ENCODE results near the gene STRBP.

STRBP gene

GRCh38 chr9:123174079-123174478, 94.3 kb downstream of the STRBP start:
- no peaks in the 10 kb centered on the region for H3K36me3 ChIP-seq
- no peaks in the 10 kb centered on the region for H3K9me3 ChIP-seq
- no peaks in the 10 kb centered on the region for H3K27me3 ChIP-seq
- H3K4me3 ChIP-seq, result no peak overlapping the region
- H3K4me1 ChIP-seq, result no peaks in the 10 kb centered on the region
- intact Hi-C loops (cut with DNase I; ENCODE audit: low total_unique reads), result no loop called here
- TF ChIP-seq CTCF (IDR thresholded peaks at IDR 0.05), result no peak
- DNase-seq, result no peak
- no peak overlapping the region for H3K27ac ChIP-seq

GRCh38 chr9:123169926-123170325, 98.5 kb downstream of the STRBP start:
- Histone ChIP-seq H3K27me3 (no peaks in the 10 kb centered on the region), H3K9me3 (no peaks in the 10 kb centered on the region), H3K36me3 (no peaks in the 10 kb centered on the region), H3K27ac (no peak overlapping the region), H3K4me3 (no peak overlapping the region), H3K4me1 (no peaks in the 10 kb centered on the region)
- no peak for DNase-seq
- intact Hi-C loops (cut with DNase I; ENCODE audit: low total_unique reads), result no loop called here
- TF ChIP-seq CTCF (IDR thresholded peaks at IDR 0.05), result no peak

- no peaks in the 10 kb centered on the region for H3K4me1 ChIP-seq
- no peak for DNase-seq
- no peaks in the 10 kb centered on the region for H3K27me3 ChIP-seq
- no peak for TF ChIP-seq CTCF (IDR thresholded peaks at IDR 0.05)
- H3K4me3 ChIP-seq, result no peak overlapping the region
- H3K36me3 ChIP-seq, result no peaks in the 10 kb centered on the region
- H3K27ac ChIP-seq, result no peak overlapping the region
- intact Hi-C loops (cut with DNase I; ENCODE audit: low total_unique reads), result no loop called here
- no peaks in the 10 kb centered on the region for H3K9me3 ChIP-seq
Measured at GRCh38 chr9:123168586-123168985, 99.8 kb downstream of the STRBP start.

- intact Hi-C loops (cut with DNase I; ENCODE audit: low total_unique reads), result no loop called here
- no peak overlapping the region for H3K4me3 ChIP-seq
- no peak for TF ChIP-seq CTCF (IDR thresholded peaks at IDR 0.05)
- H3K9me3 ChIP-seq, result no peaks in the 10 kb centered on the region
- DNase-seq, result no peak
- no peaks in the 10 kb centered on the region for H3K36me3 ChIP-seq
- H3K27ac ChIP-seq, result no peak overlapping the region
- no peaks in the 10 kb centered on the region for H3K4me1 ChIP-seq
- no peaks in the 10 kb centered on the region for H3K27me3 ChIP-seq
Measured at GRCh38 chr9:123167474-123167873, 100.9 kb downstream of the STRBP start.

GRCh38 chr9:123165813-123166212, 102.6 kb downstream of the STRBP start:
- H3K4me1 ChIP-seq, result no peaks in the 10 kb centered on the region
- no peak overlapping the region for H3K4me3 ChIP-seq
- H3K27me3 ChIP-seq, result no peaks in the 10 kb centered on the region
- no peak for DNase-seq
- intact Hi-C loops (cut with DNase I; ENCODE audit: low total_unique reads), result no loop called here
- no peaks in the 10 kb centered on the region for H3K36me3 ChIP-seq
- no peaks in the 10 kb centered on the region for H3K9me3 ChIP-seq
- no peak for TF ChIP-seq CTCF (IDR thresholded peaks at IDR 0.05)
- no peak overlapping the region for H3K27ac ChIP-seq

- Histone ChIP-seq H3K4me3 (no peak overlapping the region), H3K27ac (no peak overlapping the region), H3K36me3 (no peaks in the 10 kb centered on the region), H3K27me3 (no peaks in the 10 kb centered on the region), H3K4me1 (no peaks in the 10 kb centered on the region), H3K9me3 (no peaks in the 10 kb centered on the region)
- DNase-seq, result no peak
- no peak for TF ChIP-seq CTCF (IDR thresholded peaks at IDR 0.05)
- intact Hi-C loops (cut with DNase I; ENCODE audit: low total_unique reads), result no loop called here
Measured at GRCh38 chr9:123164285-123164684, 104.1 kb downstream of the STRBP start.

Data from tibial artery (tissue), 4 donors.